GM21390 (cell line): ENCODE measurements around the gene FARP2.
A peak's percentile ranks its signal among the peaks of the same experiment; 100 is the strongest.
"Not testable (repeated sequence)": the region's sequence is repeated elsewhere in the genome, so short reads cannot be mapped to it uniquely, and the experiment has no call there.

Experiments used
- ATAC-seq: cut with Tn5 transposase; IDR thresholded peaks from one replicate; pipeline ENCODE4 v1.9.1; 2021; ENCODE audit not compliant: unreplicated experiment

The FARP2 gene

DNA sequence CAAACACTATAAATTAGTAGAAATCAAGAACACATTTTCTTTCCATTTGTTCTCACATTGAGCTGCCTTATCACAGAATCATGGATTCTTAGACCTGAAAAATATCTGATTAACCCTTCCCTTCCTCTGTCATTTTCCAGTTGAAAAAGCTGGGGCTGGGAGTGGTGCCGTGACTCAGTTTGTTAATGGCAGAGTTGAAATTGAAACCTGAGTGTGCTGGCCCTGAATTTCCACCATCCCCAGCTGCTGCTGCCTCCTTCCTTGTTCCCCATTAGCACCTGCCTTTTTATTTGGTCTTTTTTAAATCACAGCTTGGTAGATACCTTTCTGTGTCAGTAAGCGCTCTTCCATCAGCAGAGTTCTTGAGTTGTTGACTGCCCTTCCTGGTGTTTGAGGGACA, 10.6 kb downstream of the FARP2 start:
- no peak for ATAC-seq

DNA sequence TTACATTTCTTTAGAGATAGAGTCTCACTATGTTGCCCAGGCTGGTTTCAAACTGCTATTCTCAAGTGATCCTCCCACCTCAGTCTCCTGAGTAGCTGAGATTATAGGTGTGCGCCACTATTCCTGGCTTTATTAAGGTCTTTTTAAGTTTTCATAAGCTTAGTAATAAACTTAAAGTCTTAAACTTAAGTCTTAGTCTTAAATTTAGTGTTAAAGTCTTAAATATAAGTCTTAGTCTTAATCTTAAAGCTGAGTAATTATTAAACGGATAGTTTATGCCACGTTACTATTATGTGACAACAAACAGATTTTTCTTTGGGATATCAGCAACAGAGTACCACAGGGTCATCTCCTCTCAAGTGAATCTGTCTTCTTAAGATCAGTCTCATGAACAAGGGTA, 12.6 kb downstream of the FARP2 start:
- no peak for ATAC-seq

DNA sequence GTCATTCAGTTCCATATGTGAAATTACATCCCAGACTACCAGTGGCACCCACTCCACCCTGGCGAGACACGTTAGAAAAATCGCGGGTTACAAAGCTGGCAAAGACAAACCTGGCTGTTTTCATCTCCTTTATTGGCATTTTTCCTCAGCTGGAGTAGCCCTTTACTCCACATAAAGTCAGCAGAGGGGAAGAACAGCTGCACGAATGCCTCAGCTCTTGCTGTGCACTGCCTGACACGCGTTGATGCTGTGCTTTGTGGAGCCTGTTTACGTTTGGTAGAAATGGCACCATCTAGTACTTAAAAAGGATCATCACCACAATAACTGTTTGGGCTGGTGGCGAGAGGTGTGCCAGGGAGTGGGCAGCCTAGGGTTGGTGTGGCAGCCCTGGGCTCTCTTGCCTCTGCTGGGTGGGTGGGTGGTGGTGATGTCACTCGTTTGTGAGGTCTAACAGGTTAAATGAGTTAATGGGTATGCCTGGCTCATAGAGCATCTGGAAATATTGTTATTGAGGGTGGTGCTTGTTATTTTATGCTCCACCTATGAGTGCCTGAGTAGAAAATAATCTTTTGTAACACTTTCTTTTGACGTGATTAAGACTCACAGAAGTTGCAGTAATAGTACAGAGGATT, 16.4 kb downstream of the FARP2 start:
- ATAC-seq, result no peak

DNA sequence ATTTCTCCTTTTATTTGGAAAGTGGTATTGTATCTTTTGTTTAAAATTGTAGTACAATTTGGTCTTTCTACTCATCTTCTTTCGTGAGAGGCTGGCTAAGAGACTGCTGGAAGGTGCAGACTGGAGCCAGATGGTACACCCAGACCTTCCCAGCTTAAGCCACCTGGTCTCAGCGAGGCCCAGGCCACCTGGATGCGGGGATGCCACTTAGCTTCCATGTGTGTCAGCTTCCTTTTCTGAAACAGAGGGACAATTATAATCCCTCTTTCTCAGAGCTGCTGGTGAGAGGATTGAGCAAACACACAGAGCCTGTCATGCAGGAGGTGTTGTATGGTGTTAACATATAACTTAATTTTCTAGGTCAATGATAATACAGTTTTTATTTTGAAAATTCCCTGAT, 17.4 kb downstream of the FARP2 start:
- ATAC-seq, result no peak

DNA sequence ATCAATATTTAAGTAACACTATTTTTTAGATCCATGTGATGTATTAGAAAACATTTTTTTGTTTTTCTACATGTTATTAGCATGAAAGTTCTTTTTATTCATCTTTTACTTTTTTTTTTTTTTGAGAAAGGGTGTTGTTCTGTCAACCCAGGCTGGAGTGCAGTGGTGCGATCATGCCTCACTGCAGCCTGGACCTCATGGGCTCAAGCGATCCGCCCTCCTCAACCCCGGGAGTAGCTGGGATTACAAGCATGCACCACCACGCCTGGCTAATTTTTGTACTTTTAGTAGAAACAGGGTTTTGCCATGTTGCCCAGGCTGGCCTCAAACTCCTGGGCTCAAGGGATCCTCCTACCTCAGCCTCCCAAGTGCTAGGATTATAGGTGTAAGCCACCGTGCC, 17.8 kb downstream of the FARP2 start:
- not testable (repeated sequence) for ATAC-seq

DNA sequence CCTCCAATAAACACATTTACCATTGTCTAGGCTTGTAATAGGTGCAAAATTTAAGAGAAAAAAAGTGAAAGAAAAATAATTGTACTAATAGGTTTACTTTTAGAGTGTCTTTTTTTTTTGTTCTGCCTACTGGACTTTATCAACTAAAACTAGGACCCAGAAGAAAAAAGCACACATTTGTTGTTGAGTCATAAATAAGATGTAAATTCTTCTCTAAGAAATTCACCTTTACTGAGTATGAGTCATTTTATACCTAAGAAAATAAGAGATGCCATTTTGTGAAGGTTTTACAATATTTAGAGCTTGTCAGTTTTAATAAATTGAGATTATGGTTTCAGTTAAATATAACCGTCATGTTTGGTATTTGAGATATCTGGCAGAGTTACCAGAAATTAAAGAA, 19.2 kb downstream of the FARP2 start:
- no peak for ATAC-seq

DNA sequence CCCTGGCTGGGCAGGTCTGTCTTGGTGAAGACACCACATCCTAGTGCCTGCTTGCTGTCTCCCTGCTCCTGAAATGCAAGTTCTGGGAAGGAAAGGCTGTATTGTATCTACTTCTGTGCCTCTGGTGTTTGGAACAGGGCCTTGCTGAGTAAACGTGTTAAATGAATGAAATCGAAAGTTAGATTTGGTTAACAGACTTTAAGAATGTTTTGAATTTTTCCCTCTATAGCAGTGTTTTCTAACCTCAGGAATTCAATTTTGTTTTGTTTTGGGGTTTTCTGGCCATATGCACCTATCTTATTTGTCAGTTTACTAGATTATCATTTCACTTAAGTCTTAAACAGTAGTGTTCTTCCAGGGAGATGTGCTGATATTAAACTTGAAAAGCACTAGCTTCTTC, 20.7 kb downstream of the FARP2 start:
- ATAC-seq, result no peak

DNA sequence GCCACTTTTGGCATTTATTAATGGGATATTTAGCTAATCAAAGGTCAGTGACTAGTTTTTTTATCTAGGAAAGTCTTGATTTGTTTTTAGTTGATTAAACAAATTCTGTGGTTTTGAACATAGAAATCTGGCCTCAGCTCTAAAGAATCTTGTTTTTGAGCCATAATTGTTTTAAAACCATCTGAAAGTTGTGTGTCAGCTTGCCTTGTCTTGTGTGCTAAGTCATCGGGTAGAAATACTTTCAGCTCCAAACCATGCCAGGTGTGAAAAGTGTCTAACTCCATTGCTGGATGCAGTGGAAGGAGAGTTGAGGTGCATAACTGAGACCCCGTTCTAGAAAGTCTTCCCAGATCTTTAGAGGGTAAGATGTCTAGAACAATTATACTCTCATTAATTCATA, 22.7 kb downstream of the FARP2 start:
- no peak for ATAC-seq

DNA sequence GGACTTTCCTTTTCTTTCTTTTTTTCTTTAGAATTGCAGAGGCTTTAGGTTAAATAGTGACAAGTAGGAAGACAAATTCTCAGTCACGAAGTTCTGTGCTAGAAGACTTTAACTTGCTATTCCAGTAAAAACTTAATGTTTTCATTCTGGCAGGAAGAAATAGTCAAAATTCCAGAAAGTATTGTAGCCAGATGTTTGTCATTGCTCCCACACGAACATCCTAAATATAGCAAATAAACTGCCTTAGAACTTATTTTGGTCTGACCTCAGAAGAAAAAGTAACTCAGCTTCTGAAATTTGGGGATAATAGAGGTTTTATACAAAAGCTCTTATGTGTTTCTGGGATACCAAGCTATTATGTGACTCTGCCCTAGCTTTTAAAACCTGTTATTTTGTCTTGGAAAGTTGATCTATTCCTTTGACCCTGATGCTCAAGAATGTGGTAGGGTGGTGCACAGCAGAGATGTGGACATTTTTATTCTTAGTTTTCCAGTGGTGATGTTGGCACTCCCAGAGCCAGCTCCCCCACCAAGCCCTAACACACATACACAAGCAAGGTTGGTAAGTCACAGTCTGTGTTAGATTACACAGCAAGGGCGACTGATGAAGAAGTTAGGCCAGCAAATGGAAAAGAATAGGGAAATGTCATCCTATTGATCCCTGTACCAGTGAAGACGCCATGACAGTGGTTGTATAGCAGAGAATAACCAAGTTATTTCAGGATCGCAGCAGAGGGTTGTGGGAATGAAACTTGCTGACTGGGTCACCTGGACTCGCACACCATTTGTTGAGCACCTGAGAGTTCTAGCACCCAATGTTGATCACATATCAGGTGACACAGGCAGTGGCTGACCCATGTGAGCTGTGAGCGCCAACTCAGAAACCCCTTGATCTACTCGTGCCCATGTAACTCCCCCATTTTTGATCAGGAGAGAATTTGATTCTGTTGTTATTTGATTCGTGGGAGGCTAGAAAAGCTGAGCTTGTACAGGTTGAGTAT, 23.7 kb downstream of the FARP2 start:
- ATAC-seq, result no peak

DNA sequence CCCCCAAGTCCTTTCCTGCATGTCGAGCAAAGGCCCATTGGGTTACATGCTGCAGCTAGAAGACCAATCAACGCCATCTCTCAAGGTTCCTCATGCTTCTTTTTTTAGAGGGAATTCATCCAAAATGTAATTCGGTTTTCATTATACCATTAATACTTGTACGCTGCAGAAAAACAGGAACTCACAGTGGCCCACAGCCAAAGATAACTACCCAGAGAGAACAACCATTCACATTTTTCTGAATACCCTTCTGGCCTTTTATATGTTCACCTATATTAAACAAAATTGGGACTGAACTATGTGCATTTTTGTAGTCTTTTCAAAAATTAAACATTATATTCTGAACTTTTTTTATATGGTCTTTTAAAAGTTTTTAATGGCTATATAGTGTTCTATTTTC, 25.8 kb downstream of the FARP2 start:
- ATAC-seq, result no peak

DNA sequence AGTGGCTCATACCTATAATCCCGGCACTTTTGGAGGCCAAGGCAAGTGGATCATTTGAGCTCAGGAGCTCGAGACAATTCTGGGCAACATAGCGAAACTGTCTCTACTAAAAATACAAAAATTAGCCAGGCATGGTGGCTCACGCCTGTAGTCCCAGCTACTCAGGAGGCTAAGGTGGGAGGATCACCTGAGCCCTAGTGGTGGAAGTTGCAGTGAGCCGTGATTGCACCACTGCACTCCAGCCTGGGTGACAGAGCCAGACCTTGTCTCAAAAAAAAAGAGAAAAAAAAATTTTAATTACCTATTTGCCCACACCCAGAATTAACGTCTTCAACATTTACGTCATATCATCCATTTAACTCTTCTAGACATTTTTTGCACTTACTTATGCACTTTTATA, 29.4 kb downstream of the FARP2 start:
- ATAC-seq, result not testable (repeated sequence)

DNA sequence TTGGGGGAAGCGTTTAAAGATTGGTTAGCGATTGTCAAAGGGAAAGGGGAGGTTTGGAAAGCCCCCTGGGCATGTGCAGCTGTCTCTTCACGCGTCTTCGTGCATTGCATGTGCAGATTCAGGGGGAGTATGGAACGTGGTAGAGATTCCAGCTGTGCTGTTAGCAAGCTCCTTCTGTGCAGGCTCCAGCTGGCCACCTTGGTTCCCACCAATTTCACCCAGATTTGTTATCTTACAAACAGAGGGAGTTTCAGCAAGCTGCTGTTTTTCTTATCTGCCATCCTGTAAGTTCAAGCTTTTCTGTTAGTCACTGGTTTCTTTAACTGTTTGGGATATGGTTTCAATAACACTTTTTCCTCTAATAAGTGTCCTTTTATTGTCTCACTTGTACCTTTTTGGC, 30.4 kb downstream of the FARP2 start:
- ATAC-seq, result no peak

DNA sequence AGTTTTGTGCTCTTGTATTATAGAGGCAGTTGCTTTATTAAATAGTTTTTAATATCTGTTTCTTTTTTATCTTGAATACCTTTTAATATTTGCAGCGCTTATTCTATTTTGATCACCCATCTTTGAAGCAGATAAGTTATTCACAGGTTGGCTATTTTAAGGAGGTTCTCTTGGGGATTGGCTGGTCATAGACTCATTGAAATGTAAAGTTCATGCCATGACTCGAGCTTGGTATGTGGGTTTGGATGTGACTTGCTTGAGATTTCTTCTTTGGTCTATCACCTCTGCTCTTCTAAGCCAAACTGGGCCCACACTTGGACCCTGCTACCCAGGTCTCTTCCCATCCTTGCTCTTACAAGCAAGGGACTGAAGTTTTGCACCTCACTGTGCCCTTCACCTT, 33.6 kb downstream of the FARP2 start:
- no peak for ATAC-seq

DNA sequence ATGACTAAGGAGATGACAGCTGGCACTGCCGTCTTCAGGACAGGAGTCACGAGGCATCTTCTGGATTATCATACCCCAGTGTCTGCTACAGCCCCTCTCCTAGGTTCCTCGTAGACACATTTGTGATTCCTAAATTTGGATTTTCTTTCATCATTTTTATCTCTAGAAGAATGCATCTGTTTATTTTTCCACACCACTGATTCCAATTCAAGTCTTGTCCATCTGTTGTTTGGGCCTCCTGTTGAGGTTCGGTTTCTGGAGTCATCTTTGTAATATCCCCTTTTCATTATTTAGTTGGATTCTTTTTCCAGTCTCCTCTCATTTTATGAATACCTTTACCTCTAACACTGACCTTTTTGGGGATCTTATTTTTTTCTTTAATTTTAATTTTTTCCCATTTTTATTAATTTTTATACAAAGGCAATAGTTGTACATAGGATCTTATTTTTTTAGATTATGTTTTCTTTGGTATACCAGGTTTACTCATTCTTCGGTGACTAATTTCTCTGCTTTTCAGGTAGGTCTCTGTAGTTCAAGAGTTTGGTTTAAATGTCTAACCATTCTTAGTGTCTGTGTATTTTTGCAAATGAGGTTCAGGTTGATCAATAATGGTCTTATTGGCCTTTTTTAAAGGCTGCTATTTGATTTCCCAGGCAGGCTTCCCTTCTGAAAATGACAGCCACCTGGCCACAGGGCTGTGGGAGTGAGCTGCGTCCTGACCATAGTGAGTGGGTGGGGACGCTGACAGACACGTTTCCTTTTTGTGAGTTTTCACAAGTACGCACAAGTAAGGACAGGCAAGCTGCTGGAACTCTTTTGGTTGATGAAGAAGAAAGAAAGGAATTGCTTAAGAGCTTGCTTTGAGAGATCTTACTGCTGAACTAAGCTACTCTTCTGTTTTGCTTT, 34.5 kb downstream of the FARP2 start:
- ATAC-seq, result peak; percentile 51

DNA sequence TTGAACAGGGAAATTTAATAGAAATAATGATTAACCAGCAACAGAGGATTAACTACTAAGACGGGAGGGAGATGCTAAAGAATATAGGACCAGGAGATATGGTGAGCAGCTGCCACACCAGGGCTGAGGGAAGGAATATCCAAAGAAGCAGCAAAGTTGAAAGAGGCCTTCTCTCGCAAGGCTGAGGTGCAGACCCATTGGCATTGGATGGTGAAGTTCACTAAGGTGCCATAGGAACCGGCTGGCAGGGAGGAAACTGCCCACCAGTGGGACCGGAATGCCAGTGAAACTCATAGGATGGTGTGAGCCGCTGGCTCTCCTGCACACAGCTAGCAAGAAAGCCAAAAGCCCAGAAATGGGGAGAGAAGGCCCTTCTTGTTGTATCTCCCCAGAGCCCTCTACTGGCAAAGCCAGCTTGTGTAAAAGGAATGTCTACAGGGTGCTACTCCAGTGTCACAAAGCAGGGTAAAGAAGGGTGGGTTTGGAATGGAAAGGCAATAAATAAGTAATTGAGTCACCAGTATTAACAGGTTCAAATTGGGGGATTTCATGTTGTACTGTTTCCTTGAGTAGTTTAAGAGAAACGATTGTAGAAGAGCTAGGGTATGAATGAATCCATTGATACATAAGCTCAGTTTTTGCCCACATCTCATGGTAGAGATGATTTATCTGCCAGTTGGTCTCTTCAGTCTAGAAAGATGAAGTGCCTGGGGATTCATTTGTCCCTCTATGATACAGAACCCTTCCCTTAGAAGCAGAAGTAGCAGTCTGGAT, 36.0 kb downstream of the FARP2 start:
- no peak for ATAC-seq

DNA sequence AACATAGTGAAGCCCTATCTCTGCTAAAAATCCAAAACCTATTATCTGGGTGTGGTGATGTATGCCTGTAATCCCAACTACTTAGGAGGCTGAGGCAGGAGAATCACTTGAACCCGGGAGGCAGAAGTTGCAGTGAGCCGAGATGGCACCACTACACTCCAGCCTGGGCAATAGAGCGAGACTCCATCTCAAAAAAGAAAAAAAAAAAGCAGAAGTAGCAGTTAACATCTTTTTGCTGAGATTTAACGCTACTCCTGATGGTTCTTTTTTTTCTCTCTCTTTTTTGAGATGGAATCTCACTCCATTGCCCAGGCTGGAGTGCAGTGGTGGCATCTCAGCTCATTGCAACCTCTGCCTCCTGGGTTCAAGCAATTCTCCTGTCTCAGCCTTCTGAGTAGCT, 36.7 kb downstream of the FARP2 start:
- not testable (repeated sequence) for ATAC-seq

DNA sequence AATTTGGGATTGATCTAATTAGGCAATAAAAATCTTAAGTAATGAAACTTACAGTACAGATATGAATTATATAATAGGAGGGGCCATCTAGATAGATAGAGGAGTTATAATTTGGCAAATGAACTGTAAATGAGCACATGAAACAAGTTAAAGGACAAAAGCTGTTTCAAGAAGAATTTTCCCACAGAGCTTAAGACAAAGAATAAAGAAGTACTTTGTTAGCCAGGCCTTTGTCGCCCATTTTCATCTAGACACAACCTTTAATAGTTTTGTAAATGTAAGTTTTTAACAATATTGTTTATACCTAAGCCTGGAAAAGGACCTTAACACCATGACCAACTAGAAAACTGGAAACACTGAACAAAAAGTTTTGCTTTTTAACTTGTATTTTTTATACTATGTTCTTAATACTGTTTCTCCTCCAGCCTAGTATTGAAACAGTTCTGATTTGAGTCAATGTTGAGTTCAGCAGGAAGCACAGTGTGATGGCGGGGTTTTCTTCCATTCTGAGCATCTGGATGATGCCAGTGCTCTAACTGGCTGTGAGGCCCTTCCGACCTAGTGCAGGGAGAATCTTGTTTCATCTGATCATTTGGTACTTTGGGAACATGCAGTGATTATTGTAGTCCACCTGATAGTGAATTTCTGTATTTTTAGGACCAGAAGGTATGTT, 37.6 kb downstream of the FARP2 start:
- no peak for ATAC-seq

DNA sequence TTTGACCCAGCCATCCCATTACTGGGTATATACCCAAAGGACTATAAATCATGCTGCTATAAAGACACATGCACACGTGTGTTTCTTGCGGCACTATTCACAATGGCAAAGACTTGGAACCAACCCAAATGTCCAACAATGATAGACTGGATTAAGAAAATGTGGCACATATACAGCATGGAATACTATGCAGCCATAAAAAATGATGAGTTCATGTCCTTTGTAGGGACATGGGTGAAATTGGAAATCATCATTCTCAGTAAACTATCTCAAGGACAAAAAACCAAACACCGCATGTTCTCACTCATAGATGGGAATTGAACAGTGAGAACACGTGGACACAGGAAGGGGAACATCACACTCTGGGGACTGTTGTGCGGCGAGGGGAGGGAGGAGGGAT, 40.7 kb downstream of the FARP2 start:
- ATAC-seq, result not testable (repeated sequence)

DNA sequence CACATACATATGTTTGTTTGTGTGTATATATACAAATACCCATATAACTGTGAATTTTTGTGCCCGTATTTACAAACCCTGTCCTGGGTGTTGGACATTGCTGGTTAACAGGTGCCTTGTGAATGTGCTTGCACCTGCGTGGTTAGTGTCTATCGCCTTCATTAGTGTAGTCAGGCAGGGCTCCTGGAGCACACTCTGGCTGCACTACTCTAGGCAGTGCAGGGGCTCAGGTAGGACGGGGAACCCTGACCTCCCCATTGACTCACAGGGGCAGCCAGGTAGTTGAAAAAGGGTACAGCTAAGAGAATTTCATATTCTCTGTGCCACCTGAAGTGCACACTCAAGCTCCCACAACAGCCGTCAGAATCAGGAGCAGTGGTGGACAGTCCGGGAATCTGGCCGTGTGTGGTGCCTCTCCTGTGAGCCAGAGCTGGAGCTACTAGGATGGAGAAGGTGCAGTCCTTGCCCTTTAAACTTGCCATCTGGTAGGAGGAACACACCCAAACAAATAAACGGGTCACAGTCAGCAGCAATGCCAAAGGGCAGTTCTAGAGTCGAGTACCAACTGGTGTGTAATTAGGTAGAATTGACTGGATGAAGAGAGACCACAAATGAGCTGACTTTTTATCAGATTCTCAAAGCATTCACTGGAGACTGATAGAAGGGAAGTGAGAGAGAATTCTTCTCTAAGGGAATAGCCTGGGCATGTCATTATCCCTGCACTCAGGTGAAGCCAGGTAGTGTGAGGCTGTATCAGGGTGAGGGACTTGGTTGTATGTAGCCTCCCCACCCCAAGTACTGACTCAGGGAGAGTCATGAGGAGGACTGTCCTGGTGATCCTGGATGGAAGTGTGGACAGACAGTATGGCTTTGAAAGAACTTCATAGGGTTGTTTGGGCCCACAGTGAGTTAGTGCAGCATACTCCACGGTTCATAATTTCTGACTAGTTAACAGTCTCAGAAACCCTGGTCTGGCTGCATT, 44.1 kb downstream of the FARP2 start:
- ATAC-seq, result no peak
